GM18951 (cell line): Measurements from ENCODE around the gene ATP2A3.
"Not testable (repeated sequence)": the region's sequence is repeated elsewhere in the genome, so short reads cannot be mapped to it uniquely, and the experiment has no call there.

Experiments
- POLR2A ChIP-seq: IDR thresholded peaks from 4 replicates; pipeline ENCODE4 v1.6.1; 2011; ENCODE audit warnings: mild to moderate bottlenecking; ENCODE audit not compliant: insufficient read length, insufficient read depth; ENCODE audit errors: extremely low read depth
- in situ Hi-C: fragments of 300-500 bp; cut with MboI; formaldehyde crosslinking; loops from one replicate; pipeline ENCODE4 v1.12.0; 2022; ENCODE audit warnings: low sequenced_read_pairs, mixed read lengths, inconsistent platforms; ENCODE audit not compliant: unreplicated experiment

ATP2A3 gene

GRCh38 chr17:3950584-3950983 is 13.7 kb downstream of the ATP2A3 start:
- TF ChIP-seq POLR2A, result no peak
- in situ Hi-C loops, result no loop called here

- no peak for TF ChIP-seq POLR2A
- in situ Hi-C loops, result no loop called here
These were observed 14.8 kb downstream of the ATP2A3 start for GRCh38 chr17:3949418-3949817.

GRCh38 chr17:3948551-3948950 is 15.7 kb downstream of the ATP2A3 start:
- in situ Hi-C loops, result not testable (repeated sequence)

- in situ Hi-C loops, result no loop called here
- TF ChIP-seq POLR2A, result no peak
These were observed 16.9 kb downstream of the ATP2A3 start for GRCh38 chr17:3947318-3947810.

- in situ Hi-C loops, result no loop called here
- TF ChIP-seq POLR2A, result no peak
These were observed 17.5 kb downstream of the ATP2A3 start for GRCh38 chr17:3946711-3947235.

- no peak for TF ChIP-seq POLR2A
- in situ Hi-C loops, result no loop called here
These were observed 19.5 kb downstream of the ATP2A3 start for GRCh38 chr17:3944485-3945388.

- no peak for TF ChIP-seq POLR2A
- in situ Hi-C loops, result no loop called here
These were observed 20.9 kb downstream of the ATP2A3 start for GRCh38 chr17:3943240-3943891.

- in situ Hi-C loops, result no loop called here
- no peak for TF ChIP-seq POLR2A
These were observed 23.1 kb downstream of the ATP2A3 start for GRCh38 chr17:3940965-3941698.

GRCh38 chr17:3937359-3937758 is 26.9 kb downstream of the ATP2A3 start:
- in situ Hi-C loops, result no loop called here
- TF ChIP-seq POLR2A, result no peak

GRCh38 chr17:3935825-3936355 is 28.3 kb downstream of the ATP2A3 start:
- in situ Hi-C loops, result no loop called here
- TF ChIP-seq POLR2A, result no peak

GRCh38 chr17:3935140-3935542 is 29.1 kb downstream of the ATP2A3 start:
- in situ Hi-C loops, result no loop called here
- TF ChIP-seq POLR2A, result no peak

GRCh38 chr17:3929764-3930163 is 34.5 kb downstream of the ATP2A3 start:
- in situ Hi-C loops, result no loop called here
- TF ChIP-seq POLR2A, result no peak

- in situ Hi-C loops, result no loop called here
- no peak for TF ChIP-seq POLR2A
These were observed 35.1 kb downstream of the ATP2A3 start for GRCh38 chr17:3929181-3929580.

- in situ Hi-C loops, result no loop called here
- no peak for TF ChIP-seq POLR2A
These were observed 35.8 kb downstream of the ATP2A3 start for GRCh38 chr17:3928406-3928805.
